Testis (tissue), 2 donors: ENCODE data around the gene RER1.

Experiments used
- POLR2A ChIP-seq: fragments of 450-650 bp; IDR thresholded peaks from one replicate; pipeline ENCODE4 v1.6.1; 2017; ENCODE audit warnings: antibody characterized with exemption, mild to moderate bottlenecking, moderate library complexity
- TF ChIP-seq, protein P1 (sequence below), 3 experiments: fragments of 450-650 bp in 2 of 3; fragments of 200-600 bp in 1 of 3; sonication (generic) in 1 of 3; IDR thresholded peaks; one replicate each; pipeline ENCODE4 v1.5.1; 2016 to 2019; ENCODE audit warnings: antibody characterized with exemption in 3 of 3, mild to moderate bottlenecking in 2 of 3, moderate library complexity in 1 of 3

DNA sequence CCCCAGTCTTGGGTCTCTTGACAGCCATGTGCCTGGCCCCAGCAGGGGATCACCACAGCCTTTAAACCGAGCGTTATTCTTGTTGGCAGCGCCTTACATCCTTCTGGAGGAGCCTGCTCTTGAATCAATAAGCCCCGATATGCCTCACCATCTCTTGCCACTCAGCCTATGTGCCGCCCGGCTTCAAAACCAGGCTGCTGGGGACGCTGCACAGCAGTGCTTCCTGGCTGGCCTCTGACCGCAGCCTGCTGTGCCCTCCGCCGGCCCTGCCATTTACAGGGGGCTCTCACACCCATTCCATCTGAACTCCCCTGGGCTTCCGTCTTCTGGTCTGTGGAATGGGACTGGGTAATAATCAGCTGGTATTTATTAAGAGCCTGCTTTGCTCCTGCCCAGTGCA, 23.7 kb downstream of the RER1 start:
- TF ChIP-seq POLR2A = no peak
- TF ChIP-seq, protein P1, sequence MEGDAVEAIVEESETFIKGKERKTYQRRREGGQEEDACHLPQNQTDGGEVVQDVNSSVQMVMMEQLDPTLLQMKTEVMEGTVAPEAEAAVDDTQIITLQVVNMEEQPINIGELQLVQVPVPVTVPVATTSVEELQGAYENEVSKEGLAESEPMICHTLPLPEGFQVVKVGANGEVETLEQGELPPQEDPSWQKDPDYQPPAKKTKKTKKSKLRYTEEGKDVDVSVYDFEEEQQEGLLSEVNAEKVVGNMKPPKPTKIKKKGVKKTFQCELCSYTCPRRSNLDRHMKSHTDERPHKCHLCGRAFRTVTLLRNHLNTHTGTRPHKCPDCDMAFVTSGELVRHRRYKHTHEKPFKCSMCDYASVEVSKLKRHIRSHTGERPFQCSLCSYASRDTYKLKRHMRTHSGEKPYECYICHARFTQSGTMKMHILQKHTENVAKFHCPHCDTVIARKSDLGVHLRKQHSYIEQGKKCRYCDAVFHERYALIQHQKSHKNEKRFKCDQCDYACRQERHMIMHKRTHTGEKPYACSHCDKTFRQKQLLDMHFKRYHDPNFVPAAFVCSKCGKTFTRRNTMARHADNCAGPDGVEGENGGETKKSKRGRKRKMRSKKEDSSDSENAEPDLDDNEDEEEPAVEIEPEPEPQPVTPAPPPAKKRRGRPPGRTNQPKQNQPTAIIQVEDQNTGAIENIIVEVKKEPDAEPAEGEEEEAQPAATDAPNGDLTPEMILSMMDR (IDR thresholded peaks at IDR 0.05) = no peak
